ENCODE data around the gene SHROOM3.

- TF ChIP-seq REST (IDR thresholded peaks at IDR 0.05; ENCODE audit: low read depth), result no peak
- no peak for TF ChIP-seq RAD21 (IDR thresholded peaks at IDR 0.05; ENCODE audit: low read depth)
- TF ChIP-seq EP300 (IDR thresholded peaks at IDR 0.05; ENCODE audit: borderline replicate concordance), result no peak
- TF ChIP-seq CREB1 (IDR thresholded peaks at IDR 0.05; ENCODE audit: low read depth), result no peak
- no peak for TF ChIP-seq YY1 (IDR thresholded peaks at IDR 0.05; ENCODE audit: low read depth)
- no peak for TF ChIP-seq TAF1 (IDR thresholded peaks at IDR 0.05; ENCODE audit: low read depth)
- TF ChIP-seq EGR1 (IDR thresholded peaks at IDR 0.05), result no peak
- no peak for TF ChIP-seq MAX (IDR thresholded peaks at IDR 0.05)
- TF ChIP-seq NFIC (IDR thresholded peaks at IDR 0.05), result no peak
Measured at GRCh38 chr4:76779740-76780459, 344.9 kb downstream of the SHROOM3 start.

Measured in Ishikawa (cell line).